Measurements from ENCODE around the gene SMURF1. TPM values are rescaled to one million over a fixed set of nuclear protein-coding genes. Genes with fewer than 3 reads are reported as not detected.

The SMURF1 gene
- polyA plus RNA-seq, 4 donors: 6.3 to 14.8 (median 8.5) TPM

DNA sequence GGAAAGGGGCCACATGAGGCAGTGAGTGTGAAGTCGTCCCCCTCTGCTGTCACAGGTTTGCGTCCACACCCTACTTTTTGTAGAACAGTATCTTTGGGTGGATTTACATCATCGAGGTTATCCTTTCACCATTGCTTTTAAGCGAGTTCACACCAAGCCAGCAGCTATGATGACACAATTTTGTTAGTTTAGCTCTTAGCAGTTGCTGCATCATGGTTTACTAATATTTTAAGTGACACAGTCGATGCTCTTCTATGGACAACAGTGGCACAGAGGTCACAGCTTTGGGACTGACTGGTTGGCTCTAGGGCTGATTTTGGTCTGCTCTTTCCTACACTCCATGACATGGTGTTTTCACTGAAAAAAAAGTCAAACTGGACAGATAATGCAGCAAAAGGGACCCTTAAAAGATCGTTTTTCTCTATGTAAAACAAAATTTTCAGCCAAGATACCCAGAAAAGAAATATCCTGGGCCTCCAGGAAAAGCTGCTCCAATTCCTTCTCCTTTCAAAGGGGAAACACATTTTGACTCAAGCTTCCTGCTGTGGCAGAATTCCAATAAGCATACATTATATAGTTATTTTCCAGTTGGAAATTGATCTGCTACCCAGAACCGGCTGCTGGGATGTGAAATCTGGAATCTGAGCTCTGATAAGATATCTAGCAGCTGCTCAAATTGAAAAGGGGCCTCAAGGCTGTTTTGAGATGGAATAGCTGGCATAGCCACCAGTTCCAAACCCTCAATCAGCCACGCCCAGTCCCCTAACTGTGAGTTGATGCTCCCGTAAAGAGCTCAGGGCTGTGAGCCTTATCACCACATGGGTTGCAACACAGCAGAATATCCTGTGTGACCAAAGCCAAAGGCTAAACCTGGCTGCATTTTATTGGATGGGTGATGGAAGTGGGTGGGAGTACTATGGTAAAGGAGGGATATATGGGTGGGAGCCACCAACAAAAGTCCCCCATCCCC lies 114.2 kb downstream of the SMURF1 start:
- H3K4me1 ChIP-seq (ENCODE audit: control insufficient read depth in 3 of 3, insufficient read depth in 2 of 3, low read depth in 1 of 3, low read length in 2 of 3): no peaks in the 10 kb centered on the region
- DNase-seq (no peak), FAIRE-seq (no peak)
- 86 to 88% (median 87%) methylated on average over 9 of the region's 9 CpGs for WGBS, 3 donors
- H3K27ac ChIP-seq (ENCODE audit: low read depth in 1 of 3, low read length in 2 of 3): no peak overlapping the region
- H3K27me3 ChIP-seq (ENCODE audit: control insufficient read depth in 3 of 3, insufficient read depth in 3 of 3, low read length in 3 of 3): no peaks in the 10 kb centered on the region
- peaks cover 0 to 18% of the 10 kb centered on the region in 2 donors for H3K9me3 ChIP-seq (ENCODE audit: control insufficient read depth in 2 of 2, insufficient read depth in 1 of 2, low read depth in 1 of 2, low read length in 1 of 2)
- H3K36me3 ChIP-seq (ENCODE audit: control insufficient read depth in 3 of 3, insufficient read depth in 2 of 3, low read depth in 1 of 3, low read length in 3 of 3): peaks cover 25 to 68% (median 29%) of the 10 kb centered on the region in 3 donors
- H3K4me3 ChIP-seq (ENCODE audit: low read depth in 1 of 3, low read length in 3 of 3): no peak overlapping the region

DNA sequence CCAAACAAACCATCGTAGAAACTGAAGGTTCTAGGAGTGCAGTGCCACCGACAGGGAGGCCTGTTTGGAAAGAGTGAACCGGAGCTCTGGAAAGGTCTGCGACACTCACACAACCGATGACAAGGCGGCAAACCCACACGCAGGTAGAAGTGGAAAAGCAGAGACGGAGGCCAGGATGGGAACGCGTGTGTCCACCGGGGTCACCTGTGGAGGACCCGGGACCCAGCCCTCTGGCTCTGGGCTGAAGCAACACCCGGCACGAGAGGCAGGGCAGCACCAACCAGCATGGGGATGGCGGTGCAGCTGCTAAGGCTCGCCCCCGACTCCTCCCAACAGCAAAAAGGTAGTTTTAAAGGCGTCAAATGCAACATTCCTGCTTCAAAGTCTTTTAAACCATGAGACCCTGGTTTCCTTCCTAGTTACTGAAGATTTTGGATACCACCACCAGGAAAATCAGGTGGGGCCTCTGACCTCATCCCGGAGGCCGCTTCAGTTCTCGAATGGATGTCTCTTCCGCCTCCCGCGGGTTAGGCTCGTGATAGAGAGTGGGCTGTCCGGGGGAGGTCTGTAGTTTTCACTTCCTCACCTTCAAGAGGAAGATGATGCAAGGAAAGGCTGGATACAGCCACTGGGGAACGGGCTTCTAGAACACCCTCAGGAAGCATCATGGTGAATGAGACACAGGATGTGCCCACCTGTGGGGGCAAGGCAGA lies 115.5 kb downstream of the SMURF1 start:
- H3K9me3 ChIP-seq (ENCODE audit: control insufficient read depth in 2 of 2, insufficient read depth in 1 of 2, low read depth in 1 of 2, low read length in 1 of 2): peaks cover 0 to 18% of the 10 kb centered on the region in 2 donors
- no peak overlapping the region for H3K4me3 ChIP-seq (ENCODE audit: low read depth in 1 of 3, low read length in 3 of 3)
- FAIRE-seq: no peak
- no peak overlapping the region for H3K27ac ChIP-seq (ENCODE audit: low read depth in 1 of 3, low read length in 2 of 3)
- H3K4me1 ChIP-seq (ENCODE audit: control insufficient read depth in 3 of 3, insufficient read depth in 2 of 3, low read depth in 1 of 3, low read length in 2 of 3): no peaks in the 10 kb centered on the region
- H3K36me3 ChIP-seq (ENCODE audit: control insufficient read depth in 3 of 3, insufficient read depth in 2 of 3, low read depth in 1 of 3, low read length in 3 of 3): peaks cover 19 to 55% (median 23%) of the 10 kb centered on the region in 3 donors
- 93 to 97% (median 96%) methylated on average over 27 of the region's 27 CpGs for WGBS, 3 donors
- no peak for DNase-seq
- no peaks in the 10 kb centered on the region for H3K27me3 ChIP-seq (ENCODE audit: control insufficient read depth in 3 of 3, insufficient read depth in 3 of 3, low read length in 3 of 3)

- 94 to 96% (median 94%) methylated on average over 20 of the region's 20 CpGs for WGBS, 3 donors
- DNase-seq: no peak
- Histone ChIP-seq H3K36me3 (ENCODE audit: control insufficient read depth in 3 of 3, insufficient read depth in 2 of 3, low read depth in 1 of 3, low read length in 3 of 3) (peaks cover 19 to 49% (median 23%) of the 10 kb centered on the region in 3 donors), H3K27ac (ENCODE audit: low read depth in 1 of 3, low read length in 2 of 3) (no peak overlapping the region), H3K4me1 (ENCODE audit: control insufficient read depth in 3 of 3, insufficient read depth in 2 of 3, low read depth in 1 of 3, low read length in 2 of 3) (no peaks in the 10 kb centered on the region), H3K9me3 (ENCODE audit: control insufficient read depth in 2 of 2, insufficient read depth in 1 of 2, low read depth in 1 of 2, low read length in 1 of 2) (peaks cover 0 to 18% of the 10 kb centered on the region in 2 donors), H3K27me3 (ENCODE audit: control insufficient read depth in 3 of 3, insufficient read depth in 3 of 3, low read length in 3 of 3) (no peaks in the 10 kb centered on the region), H3K4me3 (ENCODE audit: low read depth in 1 of 3, low read length in 3 of 3) (no peak overlapping the region)
- FAIRE-seq: no peak
Measured at GRCh38 chr7:99027841-99028240, 116.1 kb downstream of the SMURF1 start.

DNA sequence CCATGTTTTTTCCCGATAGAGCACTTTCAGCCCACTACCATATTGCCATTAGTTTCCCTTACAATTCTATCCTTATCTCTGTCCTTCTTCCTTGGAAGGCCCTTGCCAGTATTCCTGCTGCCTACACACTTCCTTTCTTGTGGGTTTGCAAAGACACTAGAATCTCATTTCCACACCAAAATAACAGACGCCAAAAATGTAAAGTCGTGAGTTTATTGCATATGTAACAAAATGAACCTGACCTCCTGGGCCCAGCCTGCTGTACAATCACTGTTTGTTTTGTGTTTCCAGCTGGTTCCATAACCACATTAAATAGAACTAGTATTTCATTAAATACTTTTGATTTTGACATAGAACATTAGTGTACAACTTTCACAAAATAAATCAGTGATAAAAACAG lies 116.7 kb downstream of the SMURF1 start:
- 64 to 80% (median 71%) methylated on average over 3 of the region's 3 CpGs for WGBS, 3 donors
- Histone ChIP-seq H3K27ac (ENCODE audit: low read depth in 1 of 3, low read length in 2 of 3) (no peak overlapping the region), H3K4me1 (ENCODE audit: control insufficient read depth in 3 of 3, insufficient read depth in 2 of 3, low read depth in 1 of 3, low read length in 2 of 3) (no peaks in the 10 kb centered on the region), H3K36me3 (ENCODE audit: control insufficient read depth in 3 of 3, insufficient read depth in 2 of 3, low read depth in 1 of 3, low read length in 3 of 3) (peaks cover 18 to 45% (median 23%) of the 10 kb centered on the region in 3 donors), H3K4me3 (ENCODE audit: low read depth in 1 of 3, low read length in 3 of 3) (no peak overlapping the region), H3K27me3 (ENCODE audit: control insufficient read depth in 3 of 3, insufficient read depth in 3 of 3, low read length in 3 of 3) (no peaks in the 10 kb centered on the region), H3K9me3 (ENCODE audit: control insufficient read depth in 2 of 2, insufficient read depth in 1 of 2, low read depth in 1 of 2, low read length in 1 of 2) (peaks cover 0 to 18% of the 10 kb centered on the region in 2 donors)
- DNase-seq: no peak
- no peak for FAIRE-seq

GRCh38 chr7:99024066-99024465 lies 119.8 kb downstream of the SMURF1 start:
- Histone ChIP-seq H3K36me3 (ENCODE audit: control insufficient read depth in 3 of 3, insufficient read depth in 2 of 3, low read depth in 1 of 3, low read length in 3 of 3) (peaks cover 11 to 33% (median 17%) of the 10 kb centered on the region in 3 donors), H3K9me3 (ENCODE audit: control insufficient read depth in 2 of 2, insufficient read depth in 1 of 2, low read depth in 1 of 2, low read length in 1 of 2) (peaks cover 0 to 5% of the 10 kb centered on the region in 2 donors), H3K27me3 (ENCODE audit: control insufficient read depth in 3 of 3, insufficient read depth in 3 of 3, low read length in 3 of 3) (no peaks in the 10 kb centered on the region), H3K4me3 (ENCODE audit: low read depth in 1 of 3, low read length in 3 of 3) (no peak overlapping the region), H3K4me1 (ENCODE audit: control insufficient read depth in 3 of 3, insufficient read depth in 2 of 3, low read depth in 1 of 3, low read length in 2 of 3) (no peaks in the 10 kb centered on the region), H3K27ac (ENCODE audit: low read depth in 1 of 3, low read length in 2 of 3) (no peak overlapping the region)
- DNase-seq (peak in 1 of 2 donors; percentile 33), FAIRE-seq (no peak)

GRCh38 chr7:99021941-99022560 lies 121.9 kb downstream of the SMURF1 start:
- Histone ChIP-seq H3K9me3 (ENCODE audit: control insufficient read depth in 2 of 2, insufficient read depth in 1 of 2, low read depth in 1 of 2, low read length in 1 of 2) (no peaks in the 10 kb centered on the region), H3K36me3 (ENCODE audit: control insufficient read depth in 3 of 3, insufficient read depth in 2 of 3, low read depth in 1 of 3, low read length in 3 of 3) (peaks cover 2 to 21% (median 5%) of the 10 kb centered on the region in 3 donors), H3K27ac (ENCODE audit: low read depth in 1 of 3, low read length in 2 of 3) (no peak overlapping the region), H3K4me3 (ENCODE audit: low read depth in 1 of 3, low read length in 3 of 3) (no peak overlapping the region), H3K4me1 (ENCODE audit: control insufficient read depth in 3 of 3, insufficient read depth in 2 of 3, low read depth in 1 of 3, low read length in 2 of 3) (no peaks in the 10 kb centered on the region), H3K27me3 (ENCODE audit: control insufficient read depth in 3 of 3, insufficient read depth in 3 of 3, low read length in 3 of 3) (no peaks in the 10 kb centered on the region)
- FAIRE-seq (no peak), DNase-seq (no peak)
- 75 to 85% (median 83%) methylated on average over 3 of the region's 3 CpGs for WGBS, 3 donors

DNA sequence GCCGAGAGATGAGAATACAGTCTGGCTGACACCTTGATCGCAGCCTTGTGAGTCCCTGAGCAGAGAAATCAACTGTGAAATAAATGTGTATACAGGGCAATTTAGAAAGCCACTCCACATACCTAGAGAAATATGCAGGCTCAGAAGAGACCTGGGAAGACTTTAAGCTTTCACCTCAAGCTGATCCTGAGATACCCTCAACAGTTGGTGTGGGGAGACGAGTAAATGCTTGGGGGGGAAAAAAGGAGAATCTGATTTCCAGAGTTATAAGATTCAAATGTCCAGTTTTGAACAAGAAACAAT lies 123.5 kb downstream of the SMURF1 start:
- Histone ChIP-seq H3K36me3 (ENCODE audit: control insufficient read depth in 3 of 3, insufficient read depth in 2 of 3, low read depth in 1 of 3, low read length in 3 of 3) (peaks cover 2 to 20% (median 5%) of the 10 kb centered on the region in 3 donors), H3K27me3 (ENCODE audit: control insufficient read depth in 3 of 3, insufficient read depth in 3 of 3, low read length in 3 of 3) (no peaks in the 10 kb centered on the region), H3K27ac (ENCODE audit: low read depth in 1 of 3, low read length in 2 of 3) (no peak overlapping the region), H3K4me3 (ENCODE audit: low read depth in 1 of 3, low read length in 3 of 3) (no peak overlapping the region), H3K9me3 (ENCODE audit: control insufficient read depth in 2 of 2, insufficient read depth in 1 of 2, low read depth in 1 of 2, low read length in 1 of 2) (no peaks in the 10 kb centered on the region), H3K4me1 (ENCODE audit: control insufficient read depth in 3 of 3, insufficient read depth in 2 of 3, low read depth in 1 of 3, low read length in 2 of 3) (no peaks in the 10 kb centered on the region)
- FAIRE-seq: no peak
- WGBS, 3 donors: 95 to 100% (median 99%) methylated on average over 3 of the region's 3 CpGs
- no peak for DNase-seq
